ENCODE results near the gene MYH9.

- peak in 1 of 4 experiments; percentile 19 for TF ChIP-seq CTCF (IDR thresholded peaks at IDR 0.05)
- no peak for TF ChIP-seq EP300 (IDR thresholded peaks at IDR 0.05)
- no peak for TF ChIP-seq POLR2A (IDR thresholded peaks at IDR 0.05)
Observed at GRCh38 chr22:36331912-36332622, 55.7 kb downstream of the MYH9 start.
